ENCODE data around the gene RALA. TPM values are rescaled to one million over a fixed set of nuclear protein-coding genes. Genes with fewer than 3 reads are reported as not detected.
"Not testable (repeated sequence)": the region's sequence is repeated elsewhere in the genome, so short reads cannot be mapped to it uniquely, and the experiment has no call there.

RALA gene
- total and polyA plus RNA-seq, 12 donors, result 15.4 to 58.6 (median 30.4) TPM

DNA sequence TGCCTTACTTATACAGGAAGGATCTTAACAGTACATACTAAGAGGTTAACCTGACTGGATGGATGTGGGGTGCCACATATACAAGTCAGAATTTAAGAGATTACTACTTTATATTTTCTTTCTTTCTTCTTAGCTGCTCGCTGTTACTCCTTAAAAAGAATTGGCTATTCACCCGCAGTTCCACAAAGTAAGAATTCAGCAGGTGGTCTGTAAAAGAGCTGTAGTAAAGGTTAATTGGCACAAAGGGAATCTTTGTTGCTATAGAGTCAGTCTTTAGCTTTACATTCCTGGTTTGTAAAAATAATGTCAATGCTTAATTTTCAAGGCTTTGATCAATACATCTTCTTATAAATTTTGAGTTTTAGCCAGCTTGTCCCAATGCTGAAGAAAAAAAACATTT, 43.2 kb downstream of the RALA start:
- no peak for DNase-seq
- Histone ChIP-seq H3K36me3 (replicated peaks in 1 of 2) (no peaks in the 10 kb centered on the region), H3K4me1 (replicated peaks in 1 of 2) (peaks cover 0 to 32% of the 10 kb centered on the region in 2 donors), H3K27ac (no peak overlapping the region), H3K27me3 (no peaks in the 10 kb centered on the region), H3K4me3 (no peak overlapping the region), H3K9me3 (replicated peaks in 1 of 3) (no peaks in the 10 kb centered on the region)
- WGBS, 4 donors, result 92 to 98% (median 95%) methylated on average over 2 of the region's 2 CpGs
- intact Hi-C loops (cut with DNase I), result no loop called here
- TF ChIP-seq POLR2A (IDR thresholded peaks at IDR 0.05), result no peak
- TF ChIP-seq, protein P1, sequence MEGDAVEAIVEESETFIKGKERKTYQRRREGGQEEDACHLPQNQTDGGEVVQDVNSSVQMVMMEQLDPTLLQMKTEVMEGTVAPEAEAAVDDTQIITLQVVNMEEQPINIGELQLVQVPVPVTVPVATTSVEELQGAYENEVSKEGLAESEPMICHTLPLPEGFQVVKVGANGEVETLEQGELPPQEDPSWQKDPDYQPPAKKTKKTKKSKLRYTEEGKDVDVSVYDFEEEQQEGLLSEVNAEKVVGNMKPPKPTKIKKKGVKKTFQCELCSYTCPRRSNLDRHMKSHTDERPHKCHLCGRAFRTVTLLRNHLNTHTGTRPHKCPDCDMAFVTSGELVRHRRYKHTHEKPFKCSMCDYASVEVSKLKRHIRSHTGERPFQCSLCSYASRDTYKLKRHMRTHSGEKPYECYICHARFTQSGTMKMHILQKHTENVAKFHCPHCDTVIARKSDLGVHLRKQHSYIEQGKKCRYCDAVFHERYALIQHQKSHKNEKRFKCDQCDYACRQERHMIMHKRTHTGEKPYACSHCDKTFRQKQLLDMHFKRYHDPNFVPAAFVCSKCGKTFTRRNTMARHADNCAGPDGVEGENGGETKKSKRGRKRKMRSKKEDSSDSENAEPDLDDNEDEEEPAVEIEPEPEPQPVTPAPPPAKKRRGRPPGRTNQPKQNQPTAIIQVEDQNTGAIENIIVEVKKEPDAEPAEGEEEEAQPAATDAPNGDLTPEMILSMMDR (IDR thresholded peaks at IDR 0.05), result no peak

DNA sequence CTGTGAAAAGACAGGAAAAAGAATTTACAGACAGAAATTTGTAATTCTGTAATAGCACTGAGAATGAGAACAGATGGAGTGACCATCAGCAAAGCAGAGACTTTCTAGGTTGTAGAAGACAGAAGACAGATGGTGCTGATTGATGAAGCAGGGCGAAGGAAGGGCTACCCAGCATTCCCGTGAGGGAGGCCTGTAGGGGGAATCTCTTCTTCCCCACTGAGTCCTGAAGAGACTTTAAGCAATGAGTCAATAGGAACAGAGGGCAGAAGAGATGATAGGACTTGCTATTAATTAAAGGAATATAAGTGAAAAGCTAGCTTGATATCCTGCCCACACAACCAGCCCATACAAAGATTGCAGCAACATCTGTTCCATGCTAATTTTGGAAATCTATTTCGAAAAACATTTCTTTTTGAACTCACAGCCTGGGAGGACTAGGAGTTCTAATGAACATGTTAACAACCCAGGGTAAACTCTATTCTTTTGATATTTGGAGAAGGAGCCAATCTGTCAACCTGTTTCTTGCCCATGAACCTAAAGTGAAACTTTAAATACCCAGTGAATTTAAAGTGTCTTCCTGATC, 44.1 kb downstream of the RALA start:
- Histone ChIP-seq H3K4me3 (no peak overlapping the region), H3K9me3 (replicated peaks in 1 of 3) (no peaks in the 10 kb centered on the region), H3K36me3 (replicated peaks in 1 of 2) (no peaks in the 10 kb centered on the region), H3K27ac (peak overlapping the region in 1 of 5 donors; percentile 7), H3K4me1 (replicated peaks in 1 of 2) (peaks cover 0 to 38% of the 10 kb centered on the region in 2 donors), H3K27me3 (no peaks in the 10 kb centered on the region)
- no peak for DNase-seq
- TF ChIP-seq POLR2A (IDR thresholded peaks at IDR 0.05), result no peak
- TF ChIP-seq, protein P1 (IDR thresholded peaks at IDR 0.05), result no peak
- WGBS, 4 donors, result 62 to 77% (median 65%) methylated on average over 3 of the region's 3 CpGs
- intact Hi-C loops (cut with DNase I), result no loop called here

DNA sequence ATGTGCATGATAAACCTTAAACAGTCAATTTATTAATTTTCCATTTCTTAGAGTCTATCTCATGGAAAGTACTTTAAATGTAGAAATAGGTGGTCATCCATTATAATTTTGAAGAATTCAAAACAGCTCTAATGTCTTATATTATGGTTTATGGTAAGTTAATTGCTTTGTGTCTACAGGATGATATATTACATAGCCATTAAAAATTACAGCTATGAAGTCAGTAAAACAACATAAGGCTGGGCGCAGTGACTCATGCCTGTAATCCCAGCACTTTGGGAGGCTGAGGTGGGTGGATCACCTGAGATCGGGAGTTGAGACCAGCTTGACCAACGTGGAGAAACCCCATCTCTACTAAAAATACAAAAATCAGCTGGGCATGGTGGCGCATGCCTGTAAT, 44.9 kb downstream of the RALA start:
- WGBS, 4 donors, result 92 to 99% (median 97%) methylated on average over 4 of the region's 4 CpGs
- intact Hi-C loops (cut with DNase I), result not testable (repeated sequence)

DNA sequence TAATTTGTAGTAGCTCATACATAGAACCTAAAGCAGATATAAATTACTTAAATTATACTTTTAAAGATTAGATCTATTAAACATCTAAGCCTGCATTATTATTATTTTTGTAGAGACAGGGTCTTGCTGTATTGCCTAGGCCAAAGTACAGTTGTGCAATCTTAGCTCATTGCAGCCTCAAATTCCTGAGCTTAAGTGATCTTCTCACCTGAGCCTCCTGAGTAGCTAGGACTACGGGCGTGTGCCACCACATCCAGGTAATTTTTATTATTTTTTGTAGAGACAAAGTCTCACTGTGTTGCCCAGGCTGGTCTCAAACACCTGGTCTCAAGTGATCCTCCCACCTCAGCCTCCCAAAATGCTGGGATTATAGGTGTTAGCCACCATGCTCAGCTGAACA, 46.7 kb downstream of the RALA start:
- peaks cover 0 to 35% of the 10 kb centered on the region in 2 donors for H3K4me1 ChIP-seq (replicated peaks in 1 of 2)
- TF ChIP-seq POLR2A (IDR thresholded peaks at IDR 0.05), result no peak
- TF ChIP-seq, protein P1 (IDR thresholded peaks at IDR 0.05), result no peak
- intact Hi-C loops (cut with DNase I), result no loop called here

More for the DNA sequence above, 44.9 kb downstream of the RALA start:
- H3K4me1 ChIP-seq (replicated peaks in 1 of 2), result peaks cover 0 to 38% of the 10 kb centered on the region in 2 donors
- H3K36me3 ChIP-seq (replicated peaks in 1 of 2); H3K27me3 ChIP-seq; DNase-seq; H3K27ac ChIP-seq; H3K4me3 ChIP-seq; H3K9me3 ChIP-seq (replicated peaks in 1 of 3): not testable (repeated sequence)

DNA sequence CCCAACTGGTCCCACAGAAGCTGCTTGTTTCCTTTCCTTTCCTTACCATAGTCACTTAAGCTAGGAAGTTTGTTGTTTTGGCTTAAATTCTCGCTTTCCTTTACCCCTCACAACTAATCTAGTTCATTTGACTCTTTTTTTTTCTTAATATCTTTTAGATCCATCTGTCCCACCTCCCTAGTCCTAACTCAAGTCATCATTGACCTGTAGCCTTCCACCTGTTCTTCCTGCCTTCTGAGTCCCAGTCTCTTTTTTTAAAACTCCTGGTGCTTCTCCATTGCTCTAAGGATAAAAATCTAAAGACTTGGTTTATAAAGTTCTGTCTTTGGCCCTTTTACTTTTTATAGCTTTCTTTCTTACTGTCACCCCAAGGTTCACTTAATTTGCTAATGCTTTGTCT, 47.6 kb downstream of the RALA start:
- Histone ChIP-seq H3K4me1 (replicated peaks in 1 of 2) (peaks cover 0 to 28% of the 10 kb centered on the region in 2 donors), H3K27me3 (no peaks in the 10 kb centered on the region), H3K36me3 (replicated peaks in 1 of 2) (no peaks in the 10 kb centered on the region), H3K27ac (no peak overlapping the region), H3K9me3 (replicated peaks in 1 of 3) (no peaks in the 10 kb centered on the region), H3K4me3 (no peak overlapping the region)
- TF ChIP-seq, protein P1 (IDR thresholded peaks at IDR 0.05), result no peak
- TF ChIP-seq POLR2A (IDR thresholded peaks at IDR 0.05), result no peak
- intact Hi-C loops (cut with DNase I), result no loop called here
- no peak for DNase-seq
- 0 to 100% (median 44%) methylated on average over 1 of the region's 1 CpG for WGBS, 4 donors

More for the DNA sequence above, 46.7 kb downstream of the RALA start:
- DNase-seq, result no peak
- Histone ChIP-seq H3K4me3 (no peak overlapping the region), H3K9me3 (replicated peaks in 1 of 3) (no peaks in the 10 kb centered on the region), H3K27ac (no peak overlapping the region), H3K36me3 (replicated peaks in 1 of 2) (no peaks in the 10 kb centered on the region), H3K27me3 (no peaks in the 10 kb centered on the region)
- 95 to 97% (median 96%) methylated on average over 2 of the region's 2 CpGs for WGBS, 4 donors
